ENCODE measurements around the gene RGMA.
"Not testable (repeated sequence)": the region's sequence is repeated elsewhere in the genome, so short reads cannot be mapped to it uniquely, and the experiment has no call there.

The RGMA gene

GRCh38 chr15:93046721-93047120 lies 42.3 kb downstream of the RGMA start:
- DNase-seq = no peak

GRCh38 chr15:93046120-93046519 lies 42.9 kb downstream of the RGMA start:
- no peak for DNase-seq

- no peak for DNase-seq
Observed at GRCh38 chr15:93045191-93045785, 43.7 kb downstream of the RGMA start.

- no peak for DNase-seq
Observed at GRCh38 chr15:93044301-93045190, 44.5 kb downstream of the RGMA start.

- no peak for DNase-seq
Observed at GRCh38 chr15:93043621-93044300, 45.2 kb downstream of the RGMA start.

- DNase-seq = no peak
Observed at GRCh38 chr15:93042691-93043378, 46.2 kb downstream of the RGMA start.

GRCh38 chr15:93042211-93042610 lies 46.8 kb downstream of the RGMA start:
- no peak for DNase-seq

- DNase-seq = no peak
Observed at GRCh38 chr15:93041159-93041547, 47.9 kb downstream of the RGMA start.

- DNase-seq = no peak
Observed at GRCh38 chr15:93040288-93041158, 48.5 kb downstream of the RGMA start.

- not testable (repeated sequence) for DNase-seq
Observed at GRCh38 chr15:93039562-93040287, 49.3 kb downstream of the RGMA start.

GRCh38 chr15:93037820-93038705 lies 50.9 kb downstream of the RGMA start:
- no peak for DNase-seq

- peak; percentile 15 for DNase-seq
Observed at GRCh38 chr15:93036951-93037819, 51.8 kb downstream of the RGMA start.

GRCh38 chr15:93035953-93036810 lies 52.8 kb downstream of the RGMA start:
- no peak for DNase-seq

GRCh38 chr15:93035092-93035915 lies 53.7 kb downstream of the RGMA start:
- DNase-seq = no peak

- DNase-seq = no peak
Observed at GRCh38 chr15:93034512-93034911, 54.5 kb downstream of the RGMA start.

GRCh38 chr15:93033434-93034045 lies 55.5 kb downstream of the RGMA start:
- no peak for DNase-seq

Measured in DMS79 treated with DMSO at 0.1 percent for 48 hours (cell line).